Urinary bladder (tissue), 4 donors: Measurements from ENCODE around the gene IL20. TPM values are rescaled to one million over a fixed set of nuclear protein-coding genes. Genes with fewer than 3 reads are reported as not detected.

Source experiments
- DNase-seq: peaks from one replicate; pipeline ENCODE4 v3.0.0-alpha.2; 2015; ENCODE audit errors: extremely low spot score
- H3K27ac ChIP-seq: one replicate; pipeline ENCODE4 v1.5.1; 2013; ENCODE audit warnings: low read depth, mild to moderate bottlenecking, moderate library complexity
- H3K36me3 ChIP-seq: one replicate; pipeline ENCODE4 v1.6.1; 2013; ENCODE audit warnings: mild to moderate bottlenecking, moderate library complexity; ENCODE audit not compliant: insufficient read depth
- H3K4me1 ChIP-seq: one replicate; pipeline ENCODE4 v1.6.1; 2013; ENCODE audit warnings: mild to moderate bottlenecking, moderate library complexity; ENCODE audit not compliant: insufficient read depth
- H3K4me3 ChIP-seq: one replicate; pipeline ENCODE4 v1.5.1; 2013; ENCODE audit warnings: low read depth, low read length
- WGBS: extraction: QIAGEN DNeasy Blood & Tissue Kit; methylation state at CpG from one replicate; pipeline ENCODE4 v1.1.7; 2013; 5-methylcytosine and 5-hydroxymethylcytosine counted together
- polyA plus RNA-seq: library from polyadenylated mRNA; stranded (reverse); fragments of 200-250 nt; gene quantifications from one replicate; pipeline ENCODE4 v1.2.3, GENCODE V29; 2013
- total RNA-seq: library from RNA; depleted of rRNA; stranded (reverse); fragments of >200 nt; gene quantifications from one replicate; pipeline ENCODE4 v1.2.3, GENCODE V29; 2014
- donor health status: healthy with polysubstance abuse.
- donor health status: healthy.

The IL20 gene
- total and polyA plus RNA-seq, 2 donors: not detected

GRCh38 chr1:206893380-206893779, 28.0 kb downstream of the IL20 start:
- 60% methylated on average over 2 of the region's 2 CpGs for WGBS
- H3K27ac ChIP-seq: no peak overlapping the region
- DNase-seq: no peak
- H3K36me3 ChIP-seq: no peaks in the 10 kb centered on the region
- no peaks in the 10 kb centered on the region for H3K4me1 ChIP-seq
- no peak overlapping the region for H3K4me3 ChIP-seq

- H3K4me1 ChIP-seq: no peaks in the 10 kb centered on the region
- no peaks in the 10 kb centered on the region for H3K36me3 ChIP-seq
- no peak for DNase-seq
- 79% methylated on average over 3 of the region's 3 CpGs for WGBS
- H3K27ac ChIP-seq: no peak overlapping the region
- H3K4me3 ChIP-seq: no peak overlapping the region
Measured at GRCh38 chr1:206895325-206895724, 29.9 kb downstream of the IL20 start.

- Histone ChIP-seq H3K27ac (no peak overlapping the region), H3K4me1 (no peaks in the 10 kb centered on the region), H3K4me3 (no peak overlapping the region), H3K36me3 (no peaks in the 10 kb centered on the region)
- DNase-seq: no peak
- 21% methylated on average over 3 of the region's 3 CpGs for WGBS
Measured at GRCh38 chr1:206895837-206896242, 30.4 kb downstream of the IL20 start.

- no peaks in the 10 kb centered on the region for H3K4me1 ChIP-seq
- H3K4me3 ChIP-seq: no peak overlapping the region
- no peak overlapping the region for H3K27ac ChIP-seq
- no peak for DNase-seq
- no peaks in the 10 kb centered on the region for H3K36me3 ChIP-seq
- WGBS: 56% methylated on average over 3 of the region's 3 CpGs
Measured at GRCh38 chr1:206896261-206896660, 30.8 kb downstream of the IL20 start.

GRCh38 chr1:206897175-206897574, 31.8 kb downstream of the IL20 start, which contains the start of gene IL24:
Gene IL24 (plus strand): TSS chr1:206897443. CDS start chr1:206897833, 390 bp downstream.
- Histone ChIP-seq H3K27ac (no peak within 1 kb of the TSS), H3K36me3 (no peaks in the 10 kb centered on the region), H3K4me3 (no peak within 1 kb of the TSS), H3K4me1 (no peaks in the 10 kb centered on the region)
- WGBS: 67% methylated on average over 4 of the region's 4 CpGs
- DNase-seq: no peak

GRCh38 chr1:206898089-206898914, 32.9 kb downstream of the IL20 start:
- Histone ChIP-seq H3K27ac (no peak overlapping the region), H3K4me3 (no peak overlapping the region), H3K36me3 (no peaks in the 10 kb centered on the region), H3K4me1 (no peaks in the 10 kb centered on the region)
- DNase-seq: no peak
- WGBS: 80% methylated on average over 11 of the region's 11 CpGs

- Histone ChIP-seq H3K4me1 (no peaks in the 10 kb centered on the region), H3K27ac (no peak overlapping the region), H3K4me3 (no peak overlapping the region), H3K36me3 (no peaks in the 10 kb centered on the region)
- DNase-seq: no peak
- WGBS: 87% methylated on average over 13 of the region's 13 CpGs
Measured at GRCh38 chr1:206898915-206899431, 33.5 kb downstream of the IL20 start.

- Histone ChIP-seq H3K4me3 (no peak overlapping the region), H3K36me3 (no peaks in the 10 kb centered on the region), H3K27ac (no peak overlapping the region), H3K4me1 (no peaks in the 10 kb centered on the region)
- WGBS: 88% methylated on average over 5 of the region's 5 CpGs
- no peak for DNase-seq
Measured at GRCh38 chr1:206899717-206900116, 34.3 kb downstream of the IL20 start.

- WGBS: 74% methylated on average over 7 of the region's 7 CpGs
- Histone ChIP-seq H3K4me1 (no peaks in the 10 kb centered on the region), H3K36me3 (no peaks in the 10 kb centered on the region), H3K27ac (no peak overlapping the region), H3K4me3 (no peak overlapping the region)
- DNase-seq: no peak
Measured at GRCh38 chr1:206900149-206900548, 34.7 kb downstream of the IL20 start.

- H3K4me1 ChIP-seq: no peaks in the 10 kb centered on the region
- H3K36me3 ChIP-seq: no peaks in the 10 kb centered on the region
- H3K27ac ChIP-seq: no peak overlapping the region
- 87% methylated on average over 6 of the region's 6 CpGs for WGBS
- DNase-seq: no peak
- no peak overlapping the region for H3K4me3 ChIP-seq
Measured at GRCh38 chr1:206901944-206902343, 36.5 kb downstream of the IL20 start.

GRCh38 chr1:206902702-206903101, 37.3 kb downstream of the IL20 start:
- no peaks in the 10 kb centered on the region for H3K4me1 ChIP-seq
- WGBS: 93% methylated on average over 1 of the region's 1 CpG
- DNase-seq: no peak
- H3K36me3 ChIP-seq: no peaks in the 10 kb centered on the region
- H3K4me3 ChIP-seq: no peak overlapping the region
- H3K27ac ChIP-seq: no peak overlapping the region

GRCh38 chr1:206903687-206904086, 38.3 kb downstream of the IL20 start:
- H3K4me1 ChIP-seq: no peaks in the 10 kb centered on the region
- no peak overlapping the region for H3K27ac ChIP-seq
- 57% methylated on average over 2 of the region's 2 CpGs for WGBS
- no peaks in the 10 kb centered on the region for H3K36me3 ChIP-seq
- DNase-seq: no peak
- no peak overlapping the region for H3K4me3 ChIP-seq

- DNase-seq: no peak
- Histone ChIP-seq H3K4me1 (no peaks in the 10 kb centered on the region), H3K4me3 (no peak overlapping the region), H3K36me3 (no peaks in the 10 kb centered on the region), H3K27ac (no peak overlapping the region)
- 84% methylated on average over 10 of the region's 10 CpGs for WGBS
Measured at GRCh38 chr1:206904423-206905142, 39.2 kb downstream of the IL20 start.
